Smooth muscle cell (in vitro differentiated cells): ENCODE data around the gene SLC19A1. TPM values are rescaled to one million over a fixed set of nuclear protein-coding genes. Genes with fewer than 3 reads are reported as not detected.

Experiments used
- DNase-seq: peaks from one replicate; lab custom pipeline; 2025; ENCODE audit not compliant: unreplicated experiment; lab: John Stamatoyannopoulos, UW
- H2AFZ ChIP-seq: fragments of 200-600 bp; sonication (generic); 2 replicates; pipeline ENCODE4 v1.6.0; 2016; ENCODE audit warnings: antibody characterized with exemption, low read depth, mild to moderate bottlenecking
- H3F3A ChIP-seq: fragments of 200-600 bp; sonication (generic); 2 replicates; pipeline ENCODE4 v1.6.0; 2017; ENCODE audit warnings: antibody characterized with exemption, low read depth
- H3K27ac ChIP-seq: fragments of 200-600 bp; sonication (generic); 2 replicates; pipeline ENCODE4 v1.5.1; 2016; ENCODE audit warnings: low read depth, mild to moderate bottlenecking
- H3K27me3 ChIP-seq: fragments of 200-600 bp; sonication (generic); 2 replicates; pipeline ENCODE4 v1.6.1; 2016; ENCODE audit warnings: low read depth, mild to moderate bottlenecking
- H3K36me3 ChIP-seq: fragments of 200-600 bp; sonication (generic); 2 replicates; pipeline ENCODE4 v1.5.1; 2016; ENCODE audit warnings: low read depth
- H3K4me1 ChIP-seq: fragments of 200-600 bp; sonication (generic); 2 replicates; pipeline ENCODE4 v1.5.1; 2016; ENCODE audit warnings: low read depth
- H3K4me2 ChIP-seq: fragments of 200-600 bp; sonication (generic); 2 replicates; pipeline ENCODE4 v1.6.0; 2016; ENCODE audit warnings: mild to moderate bottlenecking
- H3K4me3 ChIP-seq: fragments of 200-600 bp; sonication (generic); 2 replicates; pipeline ENCODE4 v1.5.1; 2016; ENCODE audit warnings: mild to moderate bottlenecking
- H3K79me2 ChIP-seq: fragments of 200-600 bp; sonication (generic); 2 replicates; pipeline ENCODE4 v1.6.0; 2016; ENCODE audit warnings: low read depth, mild to moderate bottlenecking
- H3K9ac ChIP-seq: fragments of 200-600 bp; sonication (generic); 2 replicates; pipeline ENCODE4 v1.6.0; 2016; ENCODE audit warnings: low read depth
- H3K9me3 ChIP-seq: fragments of 200-600 bp; sonication (generic); replicated peaks from 2 replicates; pipeline ENCODE4 v1.5.1; 2016; ENCODE audit warnings: low read depth
- H4K20me1 ChIP-seq: fragments of 200-600 bp; sonication (generic); 2 replicates; pipeline ENCODE4 v1.6.0; 2016; ENCODE audit warnings: low read depth
- WGBS: methylation state at CpG from one replicate; pipeline ENCODE4 v1.1.7; 2016; ENCODE audit warnings: low lambda C conversion rate; 5-methylcytosine and 5-hydroxymethylcytosine counted together
- polyA plus RNA-seq: library from polyadenylated mRNA; unstranded; fragments of >200 nt; fragmentation: Nextera tagmentation; extraction: Ambion mirVana; gene quantifications from 2 replicates; pipeline ENCODE4 v1.2.1, GENCODE V29; 2016
- total RNA-seq: library from RNA; depleted of rRNA; stranded (reverse); fragments of >200 nt; gene quantifications from 2 replicates; pipeline ENCODE4 v1.2.3, GENCODE V29; 2014
- TF ChIP-seq, protein P1 (sequence below): fragments of 200-600 bp; sonication (generic); IDR thresholded peaks from 2 replicates; pipeline ENCODE4 v1.5.1; 2017; ENCODE audit warnings: borderline replicate concordance, mild to moderate bottlenecking, antibody characterized with exemption; ENCODE audit not compliant: insufficient read depth, poor library complexity, severe bottlenecking

SLC19A1 gene
- total and polyA plus RNA-seq, 2 experiments from 2014 or later, result 2.3 to 33.2 TPM

DNA sequence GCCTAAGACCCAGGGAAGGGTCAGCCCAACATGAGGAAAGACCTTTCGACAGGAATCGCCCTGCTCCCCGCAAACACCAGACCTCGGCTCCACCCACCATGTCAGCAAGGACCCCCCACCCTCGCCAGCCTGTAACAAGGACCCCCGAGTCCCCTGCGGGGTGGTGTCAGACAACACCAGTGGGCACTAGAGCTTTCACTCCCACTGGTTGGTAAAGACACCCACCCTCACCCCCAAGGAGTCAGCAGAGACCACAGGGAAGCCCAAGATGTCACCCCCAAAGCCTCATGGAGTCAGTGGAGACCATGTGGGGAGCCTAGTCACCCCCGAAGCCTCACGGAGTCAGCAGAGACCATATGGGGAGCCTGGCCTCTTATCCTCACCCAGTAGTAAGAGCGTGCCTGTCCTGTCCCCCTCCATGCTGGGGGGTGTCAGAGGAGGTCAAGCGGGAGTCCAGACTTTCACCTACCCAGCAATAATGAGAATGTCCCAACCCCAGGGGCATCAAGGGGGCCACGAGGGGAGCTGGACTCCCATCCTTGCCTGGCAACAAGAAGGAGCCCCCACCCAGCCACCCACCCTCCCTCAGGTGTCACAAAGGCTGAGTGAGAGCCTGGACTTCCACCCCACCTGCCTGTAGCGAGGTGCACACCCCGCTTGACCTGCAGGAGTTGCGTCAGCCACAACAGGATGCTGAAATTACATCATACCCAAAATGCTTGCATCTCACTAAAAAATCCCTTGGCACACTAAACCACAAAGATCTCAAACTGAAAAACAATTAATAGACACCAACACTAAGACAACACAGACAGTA lies 24.8 kb downstream of the SLC19A1 start:
- Histone ChIP-seq H2AFZ (no peak overlapping the region), H3K27me3 (no peaks in the 10 kb centered on the region), H3K9me3 (peaks cover 11% of the 10 kb centered on the region), H3K4me2 (no peak overlapping the region), H4K20me1 (peaks cover 15% of the 10 kb centered on the region), H3K4me1 (no peaks in the 10 kb centered on the region), H3K27ac (no peak overlapping the region), H3K4me3 (no peak overlapping the region), H3F3A (peaks cover 3% of the 10 kb centered on the region), H3K36me3 (peaks cover 7% of the 10 kb centered on the region), H3K79me2 (no peaks in the 10 kb centered on the region), H3K9ac (no peak overlapping the region)
- 98% methylated on average over 15 of the region's 15 CpGs for WGBS
- TF ChIP-seq, protein P1, sequence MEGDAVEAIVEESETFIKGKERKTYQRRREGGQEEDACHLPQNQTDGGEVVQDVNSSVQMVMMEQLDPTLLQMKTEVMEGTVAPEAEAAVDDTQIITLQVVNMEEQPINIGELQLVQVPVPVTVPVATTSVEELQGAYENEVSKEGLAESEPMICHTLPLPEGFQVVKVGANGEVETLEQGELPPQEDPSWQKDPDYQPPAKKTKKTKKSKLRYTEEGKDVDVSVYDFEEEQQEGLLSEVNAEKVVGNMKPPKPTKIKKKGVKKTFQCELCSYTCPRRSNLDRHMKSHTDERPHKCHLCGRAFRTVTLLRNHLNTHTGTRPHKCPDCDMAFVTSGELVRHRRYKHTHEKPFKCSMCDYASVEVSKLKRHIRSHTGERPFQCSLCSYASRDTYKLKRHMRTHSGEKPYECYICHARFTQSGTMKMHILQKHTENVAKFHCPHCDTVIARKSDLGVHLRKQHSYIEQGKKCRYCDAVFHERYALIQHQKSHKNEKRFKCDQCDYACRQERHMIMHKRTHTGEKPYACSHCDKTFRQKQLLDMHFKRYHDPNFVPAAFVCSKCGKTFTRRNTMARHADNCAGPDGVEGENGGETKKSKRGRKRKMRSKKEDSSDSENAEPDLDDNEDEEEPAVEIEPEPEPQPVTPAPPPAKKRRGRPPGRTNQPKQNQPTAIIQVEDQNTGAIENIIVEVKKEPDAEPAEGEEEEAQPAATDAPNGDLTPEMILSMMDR, result no peak
- no peak for DNase-seq

DNA sequence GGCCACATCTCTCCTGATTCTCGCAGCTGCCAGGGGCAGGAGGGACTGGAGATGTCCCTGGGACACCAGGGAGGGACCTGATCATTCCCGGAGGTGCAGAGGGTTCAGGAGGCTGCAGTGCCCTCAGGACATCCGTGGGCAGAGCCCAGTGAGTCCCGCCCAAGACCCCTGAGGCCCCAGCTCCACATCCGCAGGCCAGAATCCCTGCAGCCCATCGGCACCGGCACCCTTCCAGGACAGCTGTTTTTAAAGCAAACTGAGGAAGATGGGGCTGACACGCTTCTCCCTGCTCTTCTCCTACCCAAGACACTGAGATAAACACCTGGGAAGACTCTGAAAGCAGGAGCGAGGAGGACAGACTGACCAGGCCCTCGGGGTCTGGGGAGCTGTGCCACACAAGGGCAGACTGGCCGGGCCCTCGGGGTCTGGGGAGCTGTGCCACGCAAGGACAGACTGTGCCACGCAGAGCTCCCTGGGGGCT lies 25.5 kb downstream of the SLC19A1 start:
- 91% methylated on average over 14 of the region's 14 CpGs for WGBS
- H3K27ac ChIP-seq, result no peak overlapping the region
- peaks cover 7% of the 10 kb centered on the region for H3K36me3 ChIP-seq
- H2AFZ ChIP-seq, result no peak overlapping the region
- TF ChIP-seq, protein P1, result no peak
- no peak overlapping the region for H3K4me2 ChIP-seq
- peaks cover 3% of the 10 kb centered on the region for H3F3A ChIP-seq
- H3K79me2 ChIP-seq, result no peaks in the 10 kb centered on the region
- no peaks in the 10 kb centered on the region for H3K27me3 ChIP-seq
- peaks cover 11% of the 10 kb centered on the region for H3K9me3 ChIP-seq
- peaks cover 15% of the 10 kb centered on the region for H4K20me1 ChIP-seq
- no peaks in the 10 kb centered on the region for H3K4me1 ChIP-seq
- DNase-seq, result no peak
- no peak overlapping the region for H3K4me3 ChIP-seq
- H3K9ac ChIP-seq, result no peak overlapping the region

DNA sequence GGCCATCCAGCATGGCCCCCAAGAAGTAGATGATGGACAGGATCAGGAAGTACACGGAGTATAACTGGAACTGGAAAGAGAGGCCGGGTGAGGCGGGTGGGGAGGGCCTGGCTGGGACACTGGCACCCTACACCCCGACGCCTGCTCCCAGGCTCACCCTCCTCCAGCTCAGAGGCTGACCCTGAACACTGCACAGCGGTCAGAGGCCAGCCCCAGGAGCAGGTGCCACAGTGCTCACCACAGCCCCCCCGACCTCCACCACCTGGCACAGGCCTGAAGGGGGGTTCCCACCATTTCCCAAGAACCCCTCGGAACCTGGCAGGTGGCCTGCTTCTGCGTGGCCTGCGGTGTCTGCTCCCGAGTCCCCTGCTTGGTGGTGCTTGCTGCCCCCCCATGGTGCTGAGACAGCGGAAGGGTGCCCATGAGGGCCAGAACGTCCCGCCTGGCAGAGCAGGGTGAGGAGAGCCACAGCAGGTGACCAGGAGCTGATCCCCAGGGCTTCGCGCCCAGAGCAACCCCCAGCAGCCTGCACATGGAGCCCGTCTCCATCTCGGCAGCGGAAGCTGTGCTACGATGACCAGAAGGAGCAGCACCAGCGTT lies 26.1 kb downstream of the SLC19A1 start:
- H3F3A ChIP-seq, result peaks cover 3% of the 10 kb centered on the region
- no peak overlapping the region for H3K9ac ChIP-seq
- peaks cover 15% of the 10 kb centered on the region for H4K20me1 ChIP-seq
- no peak overlapping the region for H3K4me2 ChIP-seq
- peaks cover 7% of the 10 kb centered on the region for H3K36me3 ChIP-seq
- no peaks in the 10 kb centered on the region for H3K27me3 ChIP-seq
- no peak overlapping the region for H3K4me3 ChIP-seq
- H2AFZ ChIP-seq, result no peak overlapping the region
- TF ChIP-seq, protein P1, result no peak
- WGBS, result 96% methylated on average over 17 of the region's 21 CpGs
- no peaks in the 10 kb centered on the region for H3K79me2 ChIP-seq
- H3K4me1 ChIP-seq, result no peaks in the 10 kb centered on the region
- no peak overlapping the region for H3K27ac ChIP-seq
- no peak for DNase-seq
- peaks cover 11% of the 10 kb centered on the region for H3K9me3 ChIP-seq
